ENCODE results near the gene MAG.

MAG gene

GRCh38 chr19:35317464-35318043 lies 25.6 kb downstream of the MAG start:
- ATAC-seq, result no peak
- no peak for TF ChIP-seq TOX (CRISPR knock-in tag; IDR thresholded peaks at IDR 0.05; ENCODE audit: borderline replicate concordance)
- TF ChIP-seq CSRNP3 (CRISPR knock-in tag; IDR thresholded peaks at IDR 0.05), result no peak
- no peak for TF ChIP-seq ISL1 (CRISPR knock-in tag; IDR thresholded peaks at IDR 0.05)
- no peak for TF ChIP-seq ZFP30 (CRISPR knock-in tag; IDR thresholded peaks at IDR 0.05)
- TF ChIP-seq ZNF8 (CRISPR knock-in tag; IDR thresholded peaks at IDR 0.05), result no peak
- TF ChIP-seq ZC3H10 (CRISPR knock-in tag; IDR thresholded peaks at IDR 0.05), result no peak
- no peak for TF ChIP-seq ZNF70 (CRISPR knock-in tag; IDR thresholded peaks at IDR 0.05)
- TF ChIP-seq CREB5 (CRISPR knock-in tag; IDR thresholded peaks at IDR 0.05; ENCODE audit: low read depth), result no peak
- TF ChIP-seq TCF4 (CRISPR knock-in tag; IDR thresholded peaks at IDR 0.05; ENCODE audit: borderline replicate concordance), result no peak
- no peak for TF ChIP-seq PPARA (CRISPR knock-in tag; IDR thresholded peaks at IDR 0.05; ENCODE audit: borderline replicate concordance)
- no peak for TF ChIP-seq ZNF565 (CRISPR knock-in tag; conservative IDR thresholded peaks at IDR 0.05; ENCODE audit: low read depth)
- no peak for TF ChIP-seq OSR1 (CRISPR knock-in tag; IDR thresholded peaks at IDR 0.05)
- TF ChIP-seq ESRRG (CRISPR knock-in tag; IDR thresholded peaks at IDR 0.05), result no peak
- TF ChIP-seq BACH2 (CRISPR knock-in tag; IDR thresholded peaks at IDR 0.05; ENCODE audit: borderline replicate concordance), result no peak
- no peak for TF ChIP-seq ARNTL (CRISPR knock-in tag; IDR thresholded peaks at IDR 0.05; ENCODE audit: borderline replicate concordance, low read depth)
- TF ChIP-seq RARB (CRISPR knock-in tag; IDR thresholded peaks at IDR 0.05), result no peak
- no peak for TF ChIP-seq CSDC2 (CRISPR knock-in tag; IDR thresholded peaks at IDR 0.05)
- TF ChIP-seq TSHZ2 (CRISPR knock-in tag; IDR thresholded peaks at IDR 0.05), result no peak
- no peak for TF ChIP-seq PATZ1 (CRISPR knock-in tag; IDR thresholded peaks at IDR 0.05; ENCODE audit: borderline replicate concordance)

GRCh38 chr19:35318679-35319448 lies 26.9 kb downstream of the MAG start:
- peak; percentile 50 for ATAC-seq
- no peak for TF ChIP-seq ARNTL (CRISPR knock-in tag; IDR thresholded peaks at IDR 0.05; ENCODE audit: borderline replicate concordance, low read depth)
- TF ChIP-seq OSR1 (CRISPR knock-in tag; IDR thresholded peaks at IDR 0.05), result no peak
- no peak for TF ChIP-seq GLIS3 (CRISPR knock-in tag; IDR thresholded peaks at IDR 0.05)
- TF ChIP-seq PPARA (CRISPR knock-in tag; IDR thresholded peaks at IDR 0.05; ENCODE audit: borderline replicate concordance), result no peak
- TF ChIP-seq CSRNP3 (CRISPR knock-in tag; IDR thresholded peaks at IDR 0.05), result no peak
- no peak for TF ChIP-seq ZNF70 (CRISPR knock-in tag; IDR thresholded peaks at IDR 0.05)

Measured in SK-N-SH treated with all-trans-retinoic acid at 6 μM for 48 hours (cell line).